OCI-LY7 (cell line): ENCODE results near the gene SPATA31E1. TPM values are rescaled to one million over a fixed set of nuclear protein-coding genes. Genes with fewer than 3 reads are reported as not detected.

Experiments used
- BruUV-seq: library from RNA; stranded (reverse); fragments of 400-500 nt; replicated peaks from 2 replicates; lab custom pipeline; 2021; lab: Mats Ljungman, UMichigan
- CTCF ChIA-PET: fragments of 300-600 bp; sonication (Branson Sonifier 250); formaldehyde crosslinking; loops from one replicate; lab custom pipeline; 2022; ENCODE audit warnings: antibody characterized with exemption; ENCODE audit not compliant: unreplicated experiment; lab: Charles Lee
- POLR2A ChIA-PET: fragments of 300-600 bp; sonication (Branson Sonifier 250); formaldehyde crosslinking; loops from one replicate; lab custom pipeline; 2022; ENCODE audit warnings: antibody characterized with exemption; lab: Charles Lee
- DNase-seq: peaks from one replicate; pipeline ENCODE4 v3.0.0-alpha.2; 2015; ENCODE audit warnings: low spot score
- H2AFZ ChIP-seq: fragments of 200-600 bp; sonication (generic), shearing (Covaris generic); 2 replicates; pipeline ENCODE4 v1.6.1; 2014; ENCODE audit warnings: mild to moderate bottlenecking, antibody characterized with exemption, low read length, moderate library complexity
- H3K27ac ChIP-seq: fragments of 200-600 bp; sonication (generic); 2 replicates; pipeline ENCODE4 v1.5.1; 2014; ENCODE audit warnings: mixed run types, low read depth, mild to moderate bottlenecking, moderate library complexity, low read length, inconsistent platforms; ENCODE audit not compliant: poor library complexity, severe bottlenecking
- H3K36me3 ChIP-seq: fragments of 200-600 bp; sonication (generic); 2 replicates; pipeline ENCODE4 v1.6.1; 2014; ENCODE audit warnings: mild to moderate bottlenecking, antibody characterized with exemption, low read length, moderate library complexity, mixed read lengths; ENCODE audit not compliant: insufficient read depth
- H3K4me1 ChIP-seq: fragments of 200-600 bp; sonication (generic); 2 replicates; pipeline ENCODE4 v1.5.1; 2014; ENCODE audit warnings: mild to moderate bottlenecking, low read length; ENCODE audit not compliant: insufficient read depth, poor library complexity, severe bottlenecking
- H3K4me2 ChIP-seq: fragments of 200-600 bp; sonication (generic); 2 replicates; pipeline ENCODE4 v1.6.1; 2014; ENCODE audit warnings: mild to moderate bottlenecking, low read length
- H3K4me3 ChIP-seq: fragments of 200-600 bp; sonication (generic); 2 replicates; pipeline ENCODE4 v1.5.1; 2014; ENCODE audit warnings: mild to moderate bottlenecking, low read depth, low read length; ENCODE audit not compliant: poor library complexity, severe bottlenecking
- H3K79me2 ChIP-seq: fragments of 200-600 bp; sonication (generic); 2 replicates; pipeline ENCODE4 v1.6.1; 2016; ENCODE audit warnings: low read depth, mild to moderate bottlenecking, low read length, moderate library complexity, mixed read lengths; ENCODE audit not compliant: insufficient read depth
- H3K9me2 ChIP-seq: fragments of 200-600 bp; sonication (generic); 2 replicates; pipeline ENCODE4 v1.6.1; 2016; ENCODE audit warnings: mild to moderate bottlenecking, low read length, mixed read lengths; ENCODE audit not compliant: insufficient read depth
- H3K9me3 ChIP-seq: fragments of 200-600 bp; sonication (generic); 2 replicates; pipeline ENCODE4 v1.6.1; 2014; ENCODE audit warnings: mild to moderate bottlenecking, mixed run types, low read length, mixed read lengths
- H4K20me1 ChIP-seq: fragments of 200-600 bp; sonication (generic); 2 replicates; pipeline ENCODE4 v1.6.1; 2014; ENCODE audit warnings: mild to moderate bottlenecking, antibody characterized with exemption, low read length, moderate library complexity, mixed read lengths; ENCODE audit not compliant: insufficient read depth
- EZH2phosphoT487 ChIP-seq: fragments of 200-600 bp; sonication (generic); IDR thresholded peaks from 2 replicates; pipeline ENCODE4 v1.6.1; 2018; ENCODE audit warnings: low read depth, borderline replicate concordance, mild to moderate bottlenecking, mixed run types, antibody characterized with exemption, low read length, moderate library complexity, mixed read lengths
- intact Hi-C: fragments of 100-400 bp; cut with micrococcal nuclease; formaldehyde crosslinking; loops from one replicate; pipeline ENCODE4 v1.10.0; 2022; ENCODE audit not compliant: unreplicated experiment
- total RNA-seq, 2 experiments: library from RNA; depleted of rRNA in 1 of 2; stranded (reverse); fragments of >200 nt in 1 of 2; shearing (Covaris generic) in 1 of 2; gene quantifications; 2 replicates each; pipeline ENCODE4 v1.2.3, GENCODE V29; 2014 to 2022
- TF ChIP-seq, protein P1 (sequence below): fragments of 200-600 bp; sonication (generic); conservative IDR thresholded peaks from 2 replicates; pipeline ENCODE4 v1.5.1; 2014; ENCODE audit warnings: mild to moderate bottlenecking, antibody characterized with exemption, low read length, moderate library complexity, mixed read lengths

SPATA31E1 gene
- total RNA-seq, 2 experiments from 2014 or later = not detected

DNA sequence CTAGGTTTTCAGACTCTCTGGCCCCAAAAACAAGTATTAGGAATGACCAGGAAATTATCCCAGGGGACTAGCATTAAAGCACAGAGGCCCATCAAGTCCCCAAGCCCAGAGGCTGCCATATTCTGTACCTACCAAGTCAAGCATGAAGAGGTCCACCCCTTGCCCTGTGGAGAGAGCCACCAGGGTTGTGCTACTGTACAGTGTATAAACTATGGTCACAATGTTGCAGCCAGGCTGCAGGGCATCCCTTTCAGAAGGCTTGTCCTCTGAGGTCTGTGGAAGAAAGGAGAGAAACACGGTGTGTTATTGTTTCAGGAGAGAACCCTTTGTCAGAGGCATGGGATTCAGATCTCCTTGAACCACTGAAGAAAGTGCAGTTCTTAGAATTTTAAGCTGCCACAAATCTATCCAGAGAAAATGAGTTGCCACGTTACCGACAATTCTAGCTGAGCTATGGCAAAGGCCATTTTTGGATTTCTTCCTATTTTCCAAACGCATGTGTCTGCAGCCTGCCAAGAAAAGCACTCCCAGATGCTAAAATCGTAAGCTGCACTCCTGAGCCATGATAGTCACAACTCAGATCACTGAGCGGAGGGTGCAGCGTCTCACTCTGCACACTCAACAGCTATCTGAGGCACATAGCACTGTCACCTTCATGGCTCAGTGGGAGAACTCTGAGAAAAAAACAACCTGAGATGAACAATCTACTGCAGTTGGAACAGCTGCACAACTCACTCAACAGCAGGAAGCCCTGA, 45.5 kb upstream of the SPATA31E1 start:
- no peak for DNase-seq
- H3K9me3 ChIP-seq = no peaks in the 10 kb centered on the region
- no peak overlapping the region for H3K4me2 ChIP-seq
- H3K27ac ChIP-seq = no peak overlapping the region
- CTCF ChIA-PET = no interaction called here
- H4K20me1 ChIP-seq = no peaks in the 10 kb centered on the region
- no peak overlapping the region for H2AFZ ChIP-seq
- H3K4me1 ChIP-seq = no peaks in the 10 kb centered on the region
- TF ChIP-seq EZH2phosphoT487 = no peak
- TF ChIP-seq, protein P1, sequence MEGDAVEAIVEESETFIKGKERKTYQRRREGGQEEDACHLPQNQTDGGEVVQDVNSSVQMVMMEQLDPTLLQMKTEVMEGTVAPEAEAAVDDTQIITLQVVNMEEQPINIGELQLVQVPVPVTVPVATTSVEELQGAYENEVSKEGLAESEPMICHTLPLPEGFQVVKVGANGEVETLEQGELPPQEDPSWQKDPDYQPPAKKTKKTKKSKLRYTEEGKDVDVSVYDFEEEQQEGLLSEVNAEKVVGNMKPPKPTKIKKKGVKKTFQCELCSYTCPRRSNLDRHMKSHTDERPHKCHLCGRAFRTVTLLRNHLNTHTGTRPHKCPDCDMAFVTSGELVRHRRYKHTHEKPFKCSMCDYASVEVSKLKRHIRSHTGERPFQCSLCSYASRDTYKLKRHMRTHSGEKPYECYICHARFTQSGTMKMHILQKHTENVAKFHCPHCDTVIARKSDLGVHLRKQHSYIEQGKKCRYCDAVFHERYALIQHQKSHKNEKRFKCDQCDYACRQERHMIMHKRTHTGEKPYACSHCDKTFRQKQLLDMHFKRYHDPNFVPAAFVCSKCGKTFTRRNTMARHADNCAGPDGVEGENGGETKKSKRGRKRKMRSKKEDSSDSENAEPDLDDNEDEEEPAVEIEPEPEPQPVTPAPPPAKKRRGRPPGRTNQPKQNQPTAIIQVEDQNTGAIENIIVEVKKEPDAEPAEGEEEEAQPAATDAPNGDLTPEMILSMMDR = no peak
- POLR2A ChIA-PET = interaction anchor here (0.6 to 0.8 kb wide), 2 partner anchors 23 to 1884 kb away, joined by 3 read pairs; no protein-coding TSS in a partner anchor
- no peaks in the 10 kb centered on the region for H3K36me3 ChIP-seq
- no TSS peak for BruUV-seq
- H3K9me2 ChIP-seq = no peaks in the 10 kb centered on the region
- H3K79me2 ChIP-seq = no peaks in the 10 kb centered on the region
- no peak overlapping the region for H3K4me3 ChIP-seq
- intact Hi-C loops = no loop called here

DNA sequence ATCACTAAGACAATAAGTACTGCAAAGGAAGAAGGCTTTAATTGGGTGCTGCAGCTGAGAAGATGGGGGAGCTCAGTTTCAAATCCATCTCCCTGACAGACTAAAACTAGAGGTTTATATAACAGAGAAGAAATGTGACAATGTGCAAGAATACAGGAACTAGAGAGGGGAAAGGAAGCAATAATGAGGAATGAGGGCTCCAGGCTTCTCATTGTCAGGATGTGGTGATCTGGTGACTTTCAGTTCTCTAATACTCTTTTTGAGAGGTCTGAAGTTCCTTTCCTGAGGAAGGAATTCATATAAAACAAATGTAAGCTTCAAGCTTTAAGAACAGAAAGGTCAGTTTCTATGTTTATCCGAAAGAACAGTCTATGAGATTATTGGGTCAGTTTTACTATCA, 42.5 kb upstream of the SPATA31E1 start:
- Histone ChIP-seq H3K9me3 (no peaks in the 10 kb centered on the region), H4K20me1 (no peaks in the 10 kb centered on the region), H3K79me2 (no peaks in the 10 kb centered on the region), H3K4me2 (no peak overlapping the region), H3K36me3 (no peaks in the 10 kb centered on the region), H3K27ac (no peak overlapping the region), H2AFZ (no peak overlapping the region), H3K4me1 (no peaks in the 10 kb centered on the region), H3K4me3 (no peak overlapping the region), H3K9me2 (no peaks in the 10 kb centered on the region)
- no peak for TF ChIP-seq EZH2phosphoT487
- TF ChIP-seq, protein P1 = no peak
- POLR2A ChIA-PET = no interaction called here
- CTCF ChIA-PET = no interaction called here
- intact Hi-C loops = no loop called here
- no TSS peak for BruUV-seq
- DNase-seq = no peak

DNA sequence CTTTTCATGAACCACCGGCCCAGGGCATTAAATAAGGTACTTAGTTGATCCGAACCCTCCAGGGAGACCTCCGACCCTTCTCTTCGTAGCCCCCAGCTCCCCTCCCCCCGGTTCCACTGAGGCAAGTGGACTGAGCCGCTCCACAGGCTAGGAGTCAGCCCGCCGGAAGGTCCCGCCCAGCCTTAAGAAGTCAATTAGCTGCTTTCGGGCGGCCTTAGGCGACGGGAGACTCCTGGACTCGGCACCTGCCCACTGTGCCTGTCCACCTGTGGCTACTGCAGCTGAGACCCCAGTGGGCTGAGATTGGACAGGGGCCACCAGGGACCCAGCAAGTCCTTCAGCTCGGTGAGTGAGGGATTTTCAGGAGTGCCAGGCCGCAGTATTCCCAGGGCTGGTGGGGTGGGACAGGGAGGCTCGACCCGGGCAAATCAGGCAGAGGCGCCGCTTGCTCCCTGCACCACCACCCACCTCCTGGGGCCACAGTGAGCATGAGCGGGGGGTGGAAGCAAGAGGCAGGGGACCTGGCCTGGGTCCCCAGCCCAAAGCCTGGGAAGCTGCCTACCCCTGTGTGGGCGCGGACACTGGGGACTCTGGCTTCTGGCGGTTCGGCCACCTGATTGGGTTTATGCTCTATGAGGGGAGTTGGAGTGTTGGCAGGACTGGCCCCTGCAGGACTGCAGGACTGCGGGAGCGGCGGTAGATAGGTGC, 39.6 kb upstream of the SPATA31E1 start:
- intact Hi-C loops = no loop called here
- ChIA-PET POLR2A (no interaction called here), CTCF (no interaction called here)
- Histone ChIP-seq H3K4me3 (no peak overlapping the region), H4K20me1 (no peaks in the 10 kb centered on the region), H3K4me2 (no peak overlapping the region), H3K9me3 (no peaks in the 10 kb centered on the region), H3K36me3 (no peaks in the 10 kb centered on the region), H3K79me2 (no peaks in the 10 kb centered on the region), H3K4me1 (no peaks in the 10 kb centered on the region), H2AFZ (no peak overlapping the region), H3K9me2 (no peaks in the 10 kb centered on the region), H3K27ac (no peak overlapping the region)
- no TSS peak for BruUV-seq
- TF ChIP-seq EZH2phosphoT487 = no peak
- TF ChIP-seq, protein P1 = no peak
- DNase-seq = no peak
